Stimulated activated CD8-positive, alpha-beta memory T cell treated with anti-CD3 and anti-CD28 coated beads, Interleukin-12 subunit alpha, Interleukin-12 subunit beta, amount 100 ng/mL, for 1 hour (primary cell): ENCODE results near the gene EHBP1L1.

Experiments
- DNase-seq: peaks from one replicate; pipeline ENCODE4 v3.0.0-alpha.2; 2020; ENCODE audit warnings: low read depth

The EHBP1L1 gene

GRCh38 chr11:65577756-65578109 lies 1.9 kb downstream of the EHBP1L1 start:
- DNase-seq = no peak

GRCh38 chr11:65578134-65578533 lies 2.3 kb downstream of the EHBP1L1 start:
- no peak for DNase-seq

GRCh38 chr11:65578667-65579066 lies 2.8 kb downstream of the EHBP1L1 start:
- DNase-seq = no peak

GRCh38 chr11:65579291-65579690 lies 3.4 kb downstream of the EHBP1L1 start:
- DNase-seq = no peak

DNA sequence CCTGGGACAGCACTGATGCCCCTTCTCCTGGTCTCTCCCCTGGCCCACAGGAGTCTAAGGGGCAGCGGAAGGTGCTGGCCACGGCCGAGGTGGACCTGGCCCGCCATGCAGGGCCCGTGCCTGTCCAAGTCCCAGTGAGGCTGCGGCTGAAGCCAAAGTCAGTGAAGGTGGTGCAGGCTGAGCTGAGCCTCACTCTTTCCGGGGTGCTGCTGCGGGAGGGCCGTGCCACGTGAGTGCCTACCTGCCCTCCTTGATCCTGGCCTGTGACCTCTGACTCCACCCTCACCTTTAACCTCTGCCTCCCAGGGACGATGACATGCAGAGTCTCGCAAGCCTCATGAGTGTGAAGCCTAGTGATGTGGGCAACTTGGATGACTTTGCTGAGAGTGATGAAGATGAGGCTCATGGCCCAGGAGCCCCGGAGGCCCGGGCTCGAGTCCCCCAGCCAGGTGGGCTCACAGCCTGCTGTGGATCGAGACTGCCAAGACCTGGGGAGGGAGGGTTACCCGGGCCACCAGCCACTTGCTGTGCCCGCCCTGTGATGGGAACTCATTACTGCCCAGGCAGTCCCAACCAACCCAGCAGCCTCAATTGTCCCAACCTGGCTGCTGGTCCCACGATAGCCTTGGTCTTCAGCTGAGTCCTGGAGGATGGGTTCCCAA lies 4.3 kb downstream of the EHBP1L1 start:
- no peak for DNase-seq

DNA sequence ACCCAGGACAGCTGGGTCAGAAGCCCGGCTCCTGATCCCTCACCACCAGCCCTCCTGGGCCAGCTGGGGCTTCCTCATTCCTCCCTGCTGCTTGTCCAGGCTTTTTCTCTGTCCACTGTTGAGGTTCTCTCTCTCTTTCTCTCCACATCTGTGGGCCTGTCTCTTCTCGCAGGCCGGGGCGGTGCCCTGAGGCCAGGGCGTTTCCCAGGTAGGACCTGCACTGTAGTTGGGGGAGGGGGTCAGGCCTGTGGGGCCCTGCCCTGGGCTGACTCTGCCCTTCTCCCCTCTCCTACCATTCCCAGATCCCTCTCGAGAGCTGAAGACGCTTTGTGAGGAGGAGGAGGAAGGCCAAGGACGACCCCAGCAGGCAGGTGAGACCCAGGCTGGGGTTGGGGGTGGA lies 4.9 kb downstream of the EHBP1L1 start:
- DNase-seq = no peak

DNA sequence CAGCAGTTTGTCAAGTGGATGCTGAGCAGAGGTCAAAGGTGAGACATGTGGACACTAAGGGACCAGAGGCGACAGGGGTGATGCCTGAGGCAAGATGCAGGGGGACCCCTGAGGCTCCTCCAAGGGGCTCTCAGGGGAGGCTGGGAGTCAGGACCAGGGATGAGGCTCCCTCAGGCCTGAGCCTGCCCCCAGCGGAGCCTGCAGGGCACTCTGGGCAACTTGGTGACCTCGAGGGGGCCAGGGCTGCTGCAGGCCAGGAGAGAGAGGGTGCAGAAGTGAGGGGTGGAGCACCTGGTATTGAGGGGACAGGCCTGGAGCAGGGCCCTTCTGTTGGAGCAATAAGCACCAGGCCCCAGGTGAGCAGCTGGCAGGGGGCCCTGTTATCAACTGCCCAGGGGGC lies 6.1 kb downstream of the EHBP1L1 start:
- DNase-seq = no peak

GRCh38 chr11:65583589-65583988 lies 7.7 kb downstream of the EHBP1L1 start:
- no peak for DNase-seq

DNA sequence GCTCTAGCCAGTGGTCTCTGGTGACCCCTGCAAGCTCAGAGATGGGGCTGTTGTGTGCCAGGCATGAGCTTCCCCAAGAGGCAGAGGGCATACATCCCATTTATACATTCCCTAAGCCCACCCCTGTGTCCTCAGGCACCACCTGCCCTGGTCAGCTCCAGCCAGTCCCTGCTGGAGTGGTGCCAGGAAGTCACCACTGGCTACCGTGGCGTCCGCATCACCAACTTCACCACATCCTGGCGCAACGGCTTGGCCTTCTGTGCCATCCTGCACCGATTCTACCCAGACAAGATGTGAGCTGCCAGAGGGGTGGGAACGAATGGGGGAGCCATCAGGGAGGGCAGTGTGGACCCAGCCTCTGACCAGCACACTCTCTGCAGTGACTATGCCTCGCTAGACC lies 8.3 kb downstream of the EHBP1L1 start:
- no peak for DNase-seq

DNA sequence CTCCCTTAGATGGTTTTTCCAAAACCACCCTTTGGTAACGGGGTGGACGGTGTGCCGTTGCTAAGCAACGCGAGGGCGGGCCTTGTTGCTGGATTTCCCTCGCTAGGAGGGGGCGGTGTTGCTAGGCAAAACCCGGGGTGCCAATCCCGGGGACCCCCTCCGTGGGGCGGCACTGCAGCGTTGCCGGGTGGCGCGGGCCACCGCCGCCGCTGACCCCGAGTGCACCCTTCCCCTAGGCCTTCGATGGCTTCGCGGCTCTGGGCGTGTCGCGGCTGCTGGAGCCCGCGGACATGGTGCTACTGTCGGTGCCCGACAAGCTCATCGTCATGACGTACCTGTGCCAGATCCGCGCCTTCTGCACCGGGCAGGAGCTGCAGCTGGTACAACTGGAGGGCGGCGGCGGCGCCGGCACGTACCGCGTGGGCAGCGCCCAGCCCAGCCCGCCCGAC lies 8.9 kb downstream of the EHBP1L1 start:
- no peak for DNase-seq

- no peak for DNase-seq
Measured at GRCh38 chr11:65585396-65586246, 9.8 kb downstream of the EHBP1L1 start.

GRCh38 chr11:65586247-65586630 lies 10.4 kb downstream of the EHBP1L1 start:
- no peak for DNase-seq

DNA sequence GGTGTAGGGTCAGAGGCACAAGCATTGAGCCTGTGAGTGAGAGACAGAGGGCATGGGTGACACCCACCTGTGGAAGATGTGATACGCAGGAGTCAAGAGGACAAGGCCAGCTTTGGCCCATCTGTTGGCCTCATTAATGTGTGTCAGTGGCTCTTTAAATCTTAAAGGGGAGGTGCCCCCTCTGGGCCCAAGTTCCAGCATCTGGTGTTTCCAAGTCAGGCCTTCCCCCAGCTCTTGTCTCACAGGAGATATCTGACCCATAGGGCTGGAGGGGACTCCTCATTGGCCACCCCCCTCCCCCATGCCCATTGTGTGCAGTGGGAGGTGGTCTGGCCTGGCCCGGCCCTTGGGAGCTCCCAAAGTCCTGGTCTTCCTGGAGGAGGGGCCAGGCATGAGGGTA lies 10.8 kb downstream of the EHBP1L1 start:
- no peak for DNase-seq

DNA sequence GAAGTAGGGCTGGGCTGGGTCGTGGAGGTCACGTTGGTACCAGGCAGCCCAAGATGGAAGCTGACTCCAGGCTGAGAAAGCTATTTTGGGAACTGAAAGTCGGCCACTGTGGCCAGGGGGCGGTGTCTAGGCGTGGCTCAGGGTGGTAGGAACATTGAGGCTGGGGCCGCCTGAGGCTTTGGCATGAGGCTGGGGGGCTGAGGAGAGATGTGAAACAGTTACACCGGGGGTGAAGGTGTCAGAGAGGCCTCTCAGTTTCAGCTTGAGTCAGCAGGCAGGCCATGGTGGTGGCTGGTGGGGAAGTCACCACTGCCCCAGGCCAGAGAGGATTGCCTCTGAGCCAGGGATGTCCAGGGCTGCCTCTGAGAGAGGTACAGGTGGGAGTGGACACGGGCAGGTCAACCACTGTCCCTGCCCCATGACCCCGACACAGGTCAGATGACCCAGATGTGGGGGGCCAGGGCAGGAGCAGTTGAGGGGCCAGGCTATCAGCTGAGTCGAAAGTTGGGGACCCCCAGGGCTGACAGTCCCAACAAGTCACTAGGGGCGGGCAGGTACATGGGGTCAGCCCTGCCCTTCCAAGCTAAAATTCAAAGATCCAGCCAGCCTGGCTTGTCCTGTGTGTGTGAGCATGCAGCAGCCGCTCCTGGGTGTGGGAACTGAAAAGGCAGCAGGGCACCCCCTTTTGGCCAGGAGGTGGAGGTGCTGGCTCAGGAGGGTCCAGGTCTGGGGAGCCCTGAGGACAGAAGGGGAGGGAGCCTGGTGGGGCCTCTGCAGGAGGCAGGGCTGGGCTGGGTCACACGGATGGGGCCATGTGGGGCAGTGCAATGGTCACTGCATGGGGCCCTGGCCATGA lies 12.6 kb downstream of the EHBP1L1 start:
- peak; percentile 55 for DNase-seq

GRCh38 chr11:65589444-65590239 lies 13.8 kb downstream of the EHBP1L1 start:
- no peak for DNase-seq

DNA sequence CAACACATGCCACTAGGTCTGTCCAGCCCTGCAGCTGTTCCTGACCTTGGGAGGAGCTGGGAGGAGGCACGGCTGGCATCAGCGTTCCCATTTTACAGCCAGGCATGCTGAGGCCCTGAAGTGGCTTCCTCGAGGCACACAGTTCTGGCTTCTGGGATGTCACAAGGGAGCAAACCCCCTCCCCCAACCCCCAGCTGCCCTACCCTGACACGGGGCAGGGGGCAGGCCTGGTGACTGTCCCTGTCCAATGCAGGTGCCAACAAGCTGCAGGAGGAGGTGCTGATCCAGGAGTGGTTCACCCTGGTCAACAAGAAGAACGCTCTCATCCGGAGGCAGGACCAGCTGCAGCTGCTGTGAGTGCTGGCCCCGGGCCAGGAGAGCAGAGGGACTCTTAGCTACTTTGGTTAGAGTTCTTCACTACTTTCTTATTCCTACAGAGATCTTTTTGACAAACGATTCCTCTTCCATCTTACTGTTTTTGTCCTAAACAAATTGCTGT lies 14.4 kb downstream of the EHBP1L1 start:
- DNase-seq = no peak

GRCh38 chr11:65591939-65592857 lies 16.3 kb downstream of the EHBP1L1 start:
- no peak for DNase-seq

DNA sequence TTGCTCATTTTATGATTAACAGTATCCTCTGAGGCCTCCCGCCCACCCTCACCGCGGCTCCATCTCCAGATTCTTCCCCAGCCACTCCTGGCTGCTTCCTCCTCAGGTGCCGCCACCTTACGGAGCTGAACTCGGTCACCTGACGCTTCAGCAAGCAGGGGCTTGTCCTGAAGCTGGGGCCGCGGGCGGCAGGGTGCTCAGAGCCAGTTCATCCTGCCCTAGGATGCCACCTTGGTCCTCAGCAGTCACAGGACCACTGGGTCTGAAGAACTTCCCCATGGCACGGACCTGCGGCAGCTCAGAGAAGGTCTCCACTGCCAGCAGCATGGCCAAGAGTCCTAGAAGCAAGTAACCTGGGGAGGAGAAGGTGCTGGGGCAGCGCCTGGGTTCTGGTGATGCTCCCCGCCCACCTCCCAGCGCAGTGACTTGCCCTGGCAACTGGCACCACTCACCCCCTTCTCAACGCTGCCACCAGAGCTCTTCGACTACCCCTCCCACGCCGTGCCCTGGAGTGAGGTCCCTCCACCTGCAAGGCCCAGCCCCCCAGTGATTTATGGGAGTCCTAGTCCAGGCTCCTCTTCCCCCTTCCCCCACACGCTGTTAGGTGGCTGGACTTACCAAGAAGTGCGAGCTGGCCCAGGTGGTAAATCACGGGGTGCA lies 17.1 kb downstream of the EHBP1L1 start:
- DNase-seq = no peak

GRCh38 chr11:65593518-65594414 lies 17.9 kb downstream of the EHBP1L1 start:
- no peak for DNase-seq
